Parathyroid adenoma (tissue), 2 donors: ENCODE data around the gene RFNG.
A peak's percentile ranks its signal among the peaks of the same experiment; 100 is the strongest.

ENCODE experiments used
- H2AFZ ChIP-seq: fragments of 300-600 bp; sonication (generic); one replicate; pipeline ENCODE4 v1.7.0; 2017; ENCODE audit warnings: antibody characterized with exemption, mild to moderate bottlenecking
- H3K27ac ChIP-seq: fragments of 300-600 bp; sonication (generic); one replicate; pipeline ENCODE4 v1.7.0; 2017
- H3K27me3 ChIP-seq: fragments of 300-600 bp; sonication (generic); one replicate; pipeline ENCODE4 v1.7.0; 2017; ENCODE audit warnings: low read length; ENCODE audit not compliant: control insufficient read depth, insufficient read depth
- H3K36me3 ChIP-seq: fragments of 300-600 bp; sonication (generic); one replicate; pipeline ENCODE4 v1.7.0; 2017; ENCODE audit warnings: low read length; ENCODE audit not compliant: control insufficient read depth, insufficient read depth
- H3K4me1 ChIP-seq: fragments of 300-600 bp; sonication (generic); one replicate; pipeline ENCODE4 v1.7.0; 2017; ENCODE audit warnings: control low read depth
- H3K4me2 ChIP-seq: fragments of 300-600 bp; sonication (generic); one replicate; pipeline ENCODE4 v1.7.0; 2017; ENCODE audit warnings: low read length
- H3K4me3 ChIP-seq: fragments of 300-600 bp; sonication (generic); one replicate; pipeline ENCODE4 v1.7.0; 2017; ENCODE audit warnings: low read depth, low read length
- H3K79me2 ChIP-seq: fragments of 300-600 bp; sonication (generic); one replicate; pipeline ENCODE4 v1.7.0; 2017; ENCODE audit warnings: control low read depth
- H3K9ac ChIP-seq: fragments of 300-600 bp; sonication (generic); one replicate; pipeline ENCODE4 v1.7.0; 2017; ENCODE audit warnings: mild to moderate bottlenecking
- H3K9me3 ChIP-seq: fragments of 300-600 bp; sonication (generic); one replicate; pipeline ENCODE4 v1.7.0; 2017; ENCODE audit warnings: low read length; ENCODE audit not compliant: control insufficient read depth
- TF ChIP-seq, protein P1 (sequence below): fragments of 300-600 bp; sonication (generic); IDR thresholded peaks from one replicate; pipeline ENCODE4 v1.7.0; 2017; ENCODE audit warnings: antibody characterized with exemption, mild to moderate bottlenecking
- donor health status: primary hyperparathyroidism.

Gene RFNG

DNA sequence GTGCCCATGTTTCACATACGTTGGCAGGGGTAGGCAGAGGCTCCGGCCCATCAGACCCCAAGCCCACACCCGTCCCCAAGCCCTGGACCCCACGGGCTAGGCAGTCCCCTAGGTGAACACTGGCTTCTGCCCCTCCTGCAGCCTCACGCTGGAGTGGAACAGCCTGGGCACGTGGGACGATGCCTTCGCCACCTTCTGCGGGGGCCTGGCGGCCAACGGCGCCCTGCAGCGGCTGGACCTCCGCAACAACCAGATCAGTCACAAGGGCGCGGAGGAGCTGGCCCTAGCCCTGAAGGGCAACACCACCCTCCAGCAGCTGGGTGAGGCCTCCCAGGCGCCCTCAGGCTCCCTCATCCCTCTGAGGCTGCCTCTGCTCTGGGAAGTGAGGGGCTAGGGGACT lies 26.8 kb downstream of the RFNG start:
- TF ChIP-seq, protein P1, sequence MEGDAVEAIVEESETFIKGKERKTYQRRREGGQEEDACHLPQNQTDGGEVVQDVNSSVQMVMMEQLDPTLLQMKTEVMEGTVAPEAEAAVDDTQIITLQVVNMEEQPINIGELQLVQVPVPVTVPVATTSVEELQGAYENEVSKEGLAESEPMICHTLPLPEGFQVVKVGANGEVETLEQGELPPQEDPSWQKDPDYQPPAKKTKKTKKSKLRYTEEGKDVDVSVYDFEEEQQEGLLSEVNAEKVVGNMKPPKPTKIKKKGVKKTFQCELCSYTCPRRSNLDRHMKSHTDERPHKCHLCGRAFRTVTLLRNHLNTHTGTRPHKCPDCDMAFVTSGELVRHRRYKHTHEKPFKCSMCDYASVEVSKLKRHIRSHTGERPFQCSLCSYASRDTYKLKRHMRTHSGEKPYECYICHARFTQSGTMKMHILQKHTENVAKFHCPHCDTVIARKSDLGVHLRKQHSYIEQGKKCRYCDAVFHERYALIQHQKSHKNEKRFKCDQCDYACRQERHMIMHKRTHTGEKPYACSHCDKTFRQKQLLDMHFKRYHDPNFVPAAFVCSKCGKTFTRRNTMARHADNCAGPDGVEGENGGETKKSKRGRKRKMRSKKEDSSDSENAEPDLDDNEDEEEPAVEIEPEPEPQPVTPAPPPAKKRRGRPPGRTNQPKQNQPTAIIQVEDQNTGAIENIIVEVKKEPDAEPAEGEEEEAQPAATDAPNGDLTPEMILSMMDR: no peak
- Histone ChIP-seq H3K4me3 (no peak overlapping the region), H3K27ac (no peak overlapping the region), H3K36me3 (no peaks in the 10 kb centered on the region), H3K4me2 (no peak overlapping the region), H3K9ac (no peak overlapping the region), H3K4me1 (peaks cover 16% of the 10 kb centered on the region), H3K27me3 (no peaks in the 10 kb centered on the region), H3K79me2 (peaks cover 2% of the 10 kb centered on the region), H2AFZ (no peak overlapping the region), H3K9me3 (no peaks in the 10 kb centered on the region)

DNA sequence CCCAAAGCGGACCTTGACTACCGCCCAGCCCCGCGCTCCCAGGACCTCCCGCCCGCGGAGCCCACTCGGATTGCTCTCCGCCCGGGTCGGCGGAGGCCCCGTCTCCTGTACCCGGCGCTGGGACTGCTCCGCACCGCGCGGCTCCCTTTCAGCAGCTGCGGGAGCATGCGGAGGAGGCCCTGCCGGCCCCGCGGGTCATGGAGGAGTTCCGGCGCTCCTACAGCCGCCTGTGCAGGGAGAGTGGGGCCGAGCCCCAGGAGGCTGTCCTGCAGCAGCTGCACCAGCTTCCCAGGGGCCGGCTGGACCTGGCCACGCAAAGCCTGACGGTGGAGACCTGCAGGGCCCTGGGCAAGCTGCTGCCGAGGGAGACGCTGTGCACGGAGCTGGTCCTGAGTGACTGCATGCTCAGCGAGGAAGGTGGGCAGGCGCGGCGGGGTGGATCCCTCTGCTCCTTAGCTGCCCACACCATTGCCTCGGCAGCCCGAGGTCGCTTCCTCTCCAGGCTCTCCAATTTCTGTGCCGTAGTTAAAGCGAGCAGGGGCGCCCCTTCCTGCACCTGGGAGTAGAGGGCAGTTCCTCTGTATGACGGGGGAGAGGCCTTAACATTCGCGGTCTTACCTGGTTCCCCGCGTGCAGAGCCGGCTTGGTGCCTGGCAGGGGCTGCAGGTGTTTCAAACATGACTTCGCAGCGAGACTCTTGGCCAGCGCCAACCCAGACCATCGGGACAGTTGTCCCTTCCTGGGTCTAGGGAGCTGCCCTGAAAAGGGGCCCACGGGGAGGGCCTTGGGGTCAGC lies 28.0 kb downstream of the RFNG start:
- H3K4me2 ChIP-seq: peak overlapping the region; percentile 95
- peak overlapping the region; percentile 78 for H3K4me3 ChIP-seq
- H3K27ac ChIP-seq: no peak overlapping the region
- H2AFZ ChIP-seq: peak overlapping the region; percentile 88
- peak overlapping the region; percentile 43 for H3K9ac ChIP-seq
- peaks cover 16% of the 10 kb centered on the region for H3K4me1 ChIP-seq
- H3K79me2 ChIP-seq: peaks cover 2% of the 10 kb centered on the region
- no peaks in the 10 kb centered on the region for H3K36me3 ChIP-seq
- TF ChIP-seq, protein P1: no peak
- no peaks in the 10 kb centered on the region for H3K27me3 ChIP-seq
- no peaks in the 10 kb centered on the region for H3K9me3 ChIP-seq

DNA sequence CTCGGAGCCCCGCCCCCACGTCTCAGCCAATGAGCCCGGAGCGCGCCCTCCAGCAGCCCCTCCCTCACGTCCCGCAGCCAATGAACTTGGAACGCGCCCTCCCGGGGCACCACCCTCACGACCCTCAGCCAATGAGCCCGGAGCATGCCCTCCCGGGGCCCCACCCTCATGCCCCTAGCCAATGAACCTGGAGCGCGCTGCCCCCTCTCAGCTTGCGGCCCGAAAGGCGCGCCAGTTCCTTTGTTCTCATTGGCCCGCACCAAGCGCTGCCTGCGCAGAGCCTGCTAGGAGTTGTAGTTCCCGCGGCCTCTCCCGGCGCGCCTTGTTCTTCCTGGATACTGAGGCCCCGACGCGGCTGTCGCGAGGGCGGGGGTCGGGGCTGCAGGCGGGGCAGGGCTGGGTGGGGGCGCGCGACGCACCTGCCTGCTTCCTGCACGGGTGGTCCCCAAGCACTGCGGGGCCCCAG lies 28.6 kb downstream of the RFNG start, which contains the start of gene LRRC45:
Gene LRRC45, plus strand, starts transcription at position 325 of the 466 bp plus-strand sequence. CDS start 339 bp downstream, outside the sequence.
- H3K79me2 ChIP-seq: peaks cover 2% of the 10 kb centered on the region
- H2AFZ ChIP-seq: peak within 1 kb of the TSS; percentile 88
- peak within 1 kb of the TSS; percentile 24 for H3K27ac ChIP-seq
- TF ChIP-seq, protein P1: no peak
- H3K9me3 ChIP-seq: no peaks in the 10 kb centered on the region
- H3K27me3 ChIP-seq: no peaks in the 10 kb centered on the region
- H3K9ac ChIP-seq: peak within 1 kb of the TSS; percentile 43
- peaks cover 16% of the 10 kb centered on the region for H3K4me1 ChIP-seq
- H3K4me3 ChIP-seq: peak within 1 kb of the TSS; percentile 78
- peak within 1 kb of the TSS; percentile 95 for H3K4me2 ChIP-seq
- H3K36me3 ChIP-seq: no peaks in the 10 kb centered on the region

DNA sequence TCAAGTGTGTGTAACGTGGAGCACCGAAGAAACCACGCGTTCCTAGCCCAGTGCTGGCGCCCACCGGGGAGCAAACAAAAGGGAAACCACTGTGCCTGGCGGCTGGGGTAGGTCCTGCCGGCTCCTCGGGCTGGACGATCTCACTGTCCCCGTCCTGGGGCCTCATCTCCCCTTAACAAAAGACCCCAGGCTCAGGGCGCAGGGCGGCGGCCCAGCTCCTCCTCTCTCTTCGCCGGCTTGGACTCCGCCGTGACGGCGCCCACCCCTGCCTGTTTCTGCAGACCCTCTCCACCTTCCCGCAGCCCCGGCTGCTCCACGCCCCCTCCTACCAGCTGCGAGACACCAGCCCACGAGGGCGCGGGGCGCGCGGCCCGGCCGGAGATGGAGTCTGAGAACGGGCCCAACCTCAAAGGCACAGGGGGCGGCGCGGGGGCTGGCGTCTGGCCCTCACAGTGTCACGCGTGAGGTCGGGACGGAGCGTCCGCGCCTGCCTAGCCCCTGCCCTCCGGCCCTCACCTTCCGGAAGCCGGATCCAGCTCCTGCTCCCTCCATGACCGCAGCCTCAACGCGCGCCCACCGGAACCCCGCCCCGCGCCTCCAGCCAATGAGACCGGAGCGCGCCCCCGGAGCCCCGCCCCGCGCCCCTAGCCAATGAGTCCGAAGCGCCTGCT lies 29.2 kb downstream of the RFNG start, which contains the start of gene CENPX:
Gene CENPX, minus strand, starts transcription at position 569 of the 671 bp plus-strand sequence. Its CDS starts 17 bp downstream, at position 552.
- no peaks in the 10 kb centered on the region for H3K36me3 ChIP-seq
- H3K79me2 ChIP-seq: peaks cover 2% of the 10 kb centered on the region
- TF ChIP-seq, protein P1: no peak
- H3K4me3 ChIP-seq: peak within 1 kb of the TSS; percentile 78
- peaks cover 16% of the 10 kb centered on the region for H3K4me1 ChIP-seq
- no peaks in the 10 kb centered on the region for H3K9me3 ChIP-seq
- peak within 1 kb of the TSS; percentile 95 for H3K4me2 ChIP-seq
- peak within 1 kb of the TSS; percentile 24 for H3K27ac ChIP-seq
- peak within 1 kb of the TSS; percentile 88 for H2AFZ ChIP-seq
- H3K9ac ChIP-seq: peak within 1 kb of the TSS; percentile 43
- H3K27me3 ChIP-seq: no peaks in the 10 kb centered on the region
